ENCODE data around the gene TARS3. TPM values are rescaled to one million over a fixed set of nuclear protein-coding genes. Genes with fewer than 3 reads are reported as not detected.

Gene TARS3
- total RNA-seq, 1 donor from 2014 or later, result 21.2 TPM

- Histone ChIP-seq H3K4me1 (peaks cover 11% of the 10 kb centered on the region), H3K9ac (peak overlapping the region; percentile 2), H3K36me3 (peaks cover 9% of the 10 kb centered on the region), H2AFZ (replicated peaks) (no peak overlapping the region), H3K27me3 (no peaks in the 10 kb centered on the region), H3K27ac (no peak overlapping the region), H3K4me3 (no peak overlapping the region), H3K9me3 (ENCODE audit: low read depth) (no peaks in the 10 kb centered on the region), H3F3A (ENCODE audit: low read depth) (peaks cover 10% of the 10 kb centered on the region), H3K4me2 (peak overlapping the region; percentile 93), H4K20me1 (ENCODE audit: low read depth) (peaks cover 12% of the 10 kb centered on the region), H3K79me2 (ENCODE audit: low read depth) (peaks cover 41% of the 10 kb centered on the region)
- H3K4me3 Mint-ChIP-seq, result peak overlapping the region; percentile 27
- peaks cover 9% of the 10 kb centered on the region for H3K36me3 Mint-ChIP-seq
- H3K27me3 Mint-ChIP-seq (ENCODE audit: insufficient read depth, low read depth), result no peaks in the 10 kb centered on the region
- no peaks in the 10 kb centered on the region for H3K9me3 Mint-ChIP-seq
- H3K27ac Mint-ChIP-seq, result no peak overlapping the region
- no peak for TF ChIP-seq CTCF (IDR thresholded peaks at IDR 0.05)
- no peak for TF ChIP-seq EZH2phosphoT487 (IDR thresholded peaks at IDR 0.05)
- TF ChIP-seq EZH2 (IDR thresholded peaks at IDR 0.05), result no peak
- peaks cover 14% of the 10 kb centered on the region for H3K4me1 Mint-ChIP-seq
- DNase-seq (ENCODE audit: low spot score), result no peak
Observed at GRCh38 chr15:101650145-101650544, 74.1 kb downstream of the TARS3 start.

GRCh38 chr15:101648356-101648755 is 75.9 kb downstream of the TARS3 start:
- DNase-seq (ENCODE audit: low spot score), result no peak
- peaks cover 41% of the 10 kb centered on the region for H3K79me2 ChIP-seq (ENCODE audit: low read depth)

GRCh38 chr15:101647251-101647650 is 77.0 kb downstream of the TARS3 start:
- H3K4me1 ChIP-seq, result peaks cover 11% of the 10 kb centered on the region
- peaks cover 41% of the 10 kb centered on the region for H3K79me2 ChIP-seq (ENCODE audit: low read depth)
- no peak overlapping the region for H3K4me2 ChIP-seq
- Mint-ChIP-seq H3K27me3 (ENCODE audit: insufficient read depth, low read depth) (no peaks in the 10 kb centered on the region), H3K4me3 (no peak overlapping the region), H3K4me1 (peaks cover 18% of the 10 kb centered on the region), H3K9me3 (no peaks in the 10 kb centered on the region), H3K36me3 (peaks cover 13% of the 10 kb centered on the region), H3K27ac (no peak overlapping the region)
- DNase-seq (ENCODE audit: low spot score), result no peak
- no peak overlapping the region for H3K4me3 ChIP-seq
- H2AFZ ChIP-seq (replicated peaks), result no peak overlapping the region
- H3F3A ChIP-seq (ENCODE audit: low read depth), result peaks cover 12% of the 10 kb centered on the region
- H3K9me3 ChIP-seq (ENCODE audit: low read depth), result no peaks in the 10 kb centered on the region
- H3K27ac ChIP-seq, result no peak overlapping the region
- peaks cover 12% of the 10 kb centered on the region for H4K20me1 ChIP-seq (ENCODE audit: low read depth)
- H3K27me3 ChIP-seq, result no peaks in the 10 kb centered on the region
- H3K36me3 ChIP-seq, result peaks cover 9% of the 10 kb centered on the region
- H3K9ac ChIP-seq, result no peak overlapping the region
- TF ChIP-seq EZH2 (IDR thresholded peaks at IDR 0.05) (no peak), EZH2phosphoT487 (IDR thresholded peaks at IDR 0.05) (no peak), CTCF (IDR thresholded peaks at IDR 0.05) (no peak)

More at GRCh38 chr15:101648356-101648755, 75.9 kb downstream of the TARS3 start:
- no peak overlapping the region for H3K9ac ChIP-seq
- no peaks in the 10 kb centered on the region for H3K9me3 ChIP-seq (ENCODE audit: low read depth)
- H3K27ac ChIP-seq, result no peak overlapping the region
- no peak overlapping the region for H3K4me2 ChIP-seq
- peaks cover 12% of the 10 kb centered on the region for H4K20me1 ChIP-seq (ENCODE audit: low read depth)
- no peak for TF ChIP-seq CTCF (IDR thresholded peaks at IDR 0.05)
- no peak for TF ChIP-seq EZH2phosphoT487 (IDR thresholded peaks at IDR 0.05)
- TF ChIP-seq EZH2 (IDR thresholded peaks at IDR 0.05), result no peak
- Mint-ChIP-seq H3K4me3 (no peak overlapping the region), H3K9me3 (no peaks in the 10 kb centered on the region), H3K27me3 (ENCODE audit: insufficient read depth, low read depth) (no peaks in the 10 kb centered on the region), H3K4me1 (peaks cover 12% of the 10 kb centered on the region), H3K27ac (no peak overlapping the region), H3K36me3 (peaks cover 13% of the 10 kb centered on the region)
- H3K4me1 ChIP-seq, result peaks cover 11% of the 10 kb centered on the region
- no peaks in the 10 kb centered on the region for H3K27me3 ChIP-seq
- H2AFZ ChIP-seq (replicated peaks), result no peak overlapping the region
- peaks cover 9% of the 10 kb centered on the region for H3K36me3 ChIP-seq
- H3F3A ChIP-seq (ENCODE audit: low read depth), result peaks cover 7% of the 10 kb centered on the region
- H3K4me3 ChIP-seq, result no peak overlapping the region
